ENCODE data around the gene U2AF1L4.

Gene U2AF1L4

GRCh38 chr19:35743640-35744429, 1.4 kb downstream of the U2AF1L4 start:
- peaks cover 0 to 9% (median under 1%) of the 10 kb centered on the region in 4 experiments for H3K36me3 ChIP-seq (ENCODE audit: control insufficient read depth in 4 of 4, insufficient read depth in 4 of 4, low read length in 3 of 4)
- no peaks in the 10 kb centered on the region for H3K9me3 ChIP-seq (ENCODE audit: control extremely low read depth in 1 of 5, control insufficient read depth in 4 of 5, insufficient read depth in 2 of 5, low read depth in 1 of 5, low read length in 4 of 5)
- H3K4me1 ChIP-seq (ENCODE audit: control extremely low read depth in 1 of 4, control insufficient read depth in 4 of 4, insufficient read depth in 4 of 4, low read length in 3 of 4), result peaks cover 12 to 72% (median 63%) of the 10 kb centered on the region in 4 experiments
- WGBS (ENCODE audit: insufficient coverage), result 93% methylated on average over 15 of the region's 19 CpGs
- no peaks in the 10 kb centered on the region for H3K27me3 ChIP-seq (replicated peaks in 2 of 5; ENCODE audit: control insufficient read depth in 4 of 5, insufficient read depth in 5 of 5, low read length in 4 of 5)
- H3K4me3 ChIP-seq (ENCODE audit: control insufficient read depth in 1 of 7, extremely low read depth in 1 of 7, insufficient read depth in 4 of 7, low read depth in 2 of 7, low read length in 6 of 7), result peak overlapping the region in 4 of 7 experiments; percentile 83 to 96 (median 91)
- DNase-seq, result no peak
- H3K27ac ChIP-seq (ENCODE audit: insufficient read depth in 1 of 2, low read depth in 1 of 2, low read length in 2 of 2, poor library complexity in 1 of 2, severe bottlenecking in 2 of 2), result no peak overlapping the region
- POLR2A ChIA-PET, result no interaction called here
- CTCF ChIA-PET, result interaction anchor here (0.8 to 2.6 kb wide), 3 partner anchors 12 to 76 kb away, joined by 3 to 6 read pairs (median 4); partner anchors contain the start of gene HSPB6

DNA sequence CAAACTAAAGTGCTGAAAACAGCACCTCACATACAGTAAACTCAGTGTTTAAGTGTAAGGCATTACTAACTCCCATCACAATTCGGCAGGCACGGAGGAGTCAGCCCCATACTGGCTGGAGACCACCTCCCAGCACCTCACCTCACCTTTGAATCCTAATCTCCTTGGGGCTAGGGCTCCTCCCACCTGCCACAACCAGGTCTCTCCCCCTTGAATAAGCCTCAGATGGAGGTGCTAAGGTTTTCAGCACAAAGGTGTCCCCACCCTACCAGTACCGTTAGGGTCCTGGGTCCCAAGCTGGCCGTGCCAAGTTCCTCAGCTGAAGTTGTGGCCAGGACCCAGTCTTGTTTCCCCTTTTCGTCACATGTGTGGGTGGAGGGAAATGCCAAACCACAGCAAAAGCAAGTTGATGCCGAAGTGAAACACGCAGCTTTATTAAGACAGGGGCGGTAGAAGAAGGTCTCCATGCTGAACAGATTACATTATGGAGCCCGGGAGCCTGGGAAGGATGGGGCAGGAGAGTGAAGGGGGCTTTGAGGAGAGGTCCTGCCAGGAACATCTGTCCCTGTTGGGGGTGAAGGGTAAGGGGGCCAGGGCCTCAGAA, 3.0 kb downstream of the U2AF1L4 start, which contains the start of gene IGFLR1:
IGFLR1 (minus strand) TSS at position 332 of the 604 bp plus-strand sequence. CDS start 1,272 bp downstream, outside the sequence.
- ChIA-PET CTCF (interaction anchor here (2.6 kb wide), 1 partner anchor 21 kb away, joined by 6 read pairs; no protein-coding TSS in a partner anchor), POLR2A (interaction anchor here (0.6 kb wide), 1 partner anchor 207 kb away, joined by 5 read pairs; no protein-coding TSS in a partner anchor)
- WGBS (ENCODE audit: insufficient coverage), result 5% methylated on average over 7 of the region's 9 CpGs
- Histone ChIP-seq H3K4me1 (ENCODE audit: control extremely low read depth in 1 of 4, control insufficient read depth in 4 of 4, insufficient read depth in 4 of 4, low read length in 3 of 4) (peaks cover 8 to 63% (median 55%) of the 10 kb centered on the region in 4 experiments), H3K4me3 (ENCODE audit: control insufficient read depth in 1 of 7, extremely low read depth in 1 of 7, insufficient read depth in 4 of 7, low read depth in 2 of 7, low read length in 6 of 7) (peak within 1 kb of the TSS; percentile 17 to 90 (median 66)), H3K27me3 (replicated peaks in 2 of 5; ENCODE audit: control insufficient read depth in 4 of 5, insufficient read depth in 5 of 5, low read length in 4 of 5) (no peaks in the 10 kb centered on the region), H3K27ac (ENCODE audit: insufficient read depth in 1 of 2, low read depth in 1 of 2, low read length in 2 of 2, poor library complexity in 1 of 2, severe bottlenecking in 2 of 2) (peak within 1 kb of the TSS; percentile 50 to 72), H3K9me3 (ENCODE audit: control extremely low read depth in 1 of 5, control insufficient read depth in 4 of 5, insufficient read depth in 2 of 5, low read depth in 1 of 5, low read length in 4 of 5) (no peaks in the 10 kb centered on the region), H3K36me3 (ENCODE audit: control insufficient read depth in 4 of 4, insufficient read depth in 4 of 4, low read length in 3 of 4) (peaks cover 0 to 24% (median 12%) of the 10 kb centered on the region in 4 experiments)
- DNase-seq, result peak; percentile 82 to 94 (median 93)

DNA sequence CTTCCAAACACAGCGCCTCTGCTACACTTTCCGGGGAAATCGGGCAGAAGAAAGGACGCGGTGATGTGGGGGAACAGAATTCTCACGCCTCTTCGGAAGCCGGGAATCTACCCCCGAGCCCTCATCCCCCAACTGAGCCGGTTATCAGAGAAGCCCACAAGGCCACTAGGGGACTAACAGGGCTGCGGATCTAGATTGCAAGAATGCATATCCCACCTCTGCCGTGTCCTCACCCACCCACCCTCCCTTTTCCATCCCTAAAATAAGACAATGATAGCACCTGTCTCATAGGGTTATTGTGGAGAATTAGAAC, 4.1 kb downstream of the U2AF1L4 start:
- WGBS (ENCODE audit: insufficient coverage), result 0% methylated on average over 7 of the region's 12 CpGs
- peaks cover 8 to 55% (median 51%) of the 10 kb centered on the region in 4 experiments for H3K4me1 ChIP-seq (ENCODE audit: control extremely low read depth in 1 of 4, control insufficient read depth in 4 of 4, insufficient read depth in 4 of 4, low read length in 3 of 4)
- DNase-seq, result peak in 2 of 3 donors; percentile 66 to 78
- H3K27ac ChIP-seq (ENCODE audit: insufficient read depth in 1 of 2, low read depth in 1 of 2, low read length in 2 of 2, poor library complexity in 1 of 2, severe bottlenecking in 2 of 2), result peak overlapping the region in 1 of 2 experiments; percentile 57
- H3K36me3 ChIP-seq (ENCODE audit: control insufficient read depth in 4 of 4, insufficient read depth in 4 of 4, low read length in 3 of 4), result peaks cover 2 to 34% (median 22%) of the 10 kb centered on the region in 4 experiments
- no peaks in the 10 kb centered on the region for H3K27me3 ChIP-seq (replicated peaks in 2 of 5; ENCODE audit: control insufficient read depth in 4 of 5, insufficient read depth in 5 of 5, low read length in 4 of 5)
- ChIA-PET CTCF (interaction anchor here (1.2 to 1.3 kb wide), 2 partner anchors 18 to 38 kb away, joined by 3 read pairs; no protein-coding TSS in a partner anchor), POLR2A (no interaction called here)
- no peaks in the 10 kb centered on the region for H3K9me3 ChIP-seq (ENCODE audit: control extremely low read depth in 1 of 5, control insufficient read depth in 4 of 5, insufficient read depth in 2 of 5, low read depth in 1 of 5, low read length in 4 of 5)
- peak overlapping the region; percentile 55 to 90 (median 73) for H3K4me3 ChIP-seq (ENCODE audit: control insufficient read depth in 1 of 7, extremely low read depth in 1 of 7, insufficient read depth in 4 of 7, low read depth in 2 of 7, low read length in 6 of 7)

GRCh38 chr19:35740423-35741202, 4.6 kb downstream of the U2AF1L4 start:
- Histone ChIP-seq H3K4me3 (ENCODE audit: control insufficient read depth in 1 of 7, extremely low read depth in 1 of 7, insufficient read depth in 4 of 7, low read depth in 2 of 7, low read length in 6 of 7) (peak overlapping the region; percentile 55 to 90 (median 73)), H3K27me3 (replicated peaks in 2 of 5; ENCODE audit: control insufficient read depth in 4 of 5, insufficient read depth in 5 of 5, low read length in 4 of 5) (no peaks in the 10 kb centered on the region), H3K4me1 (ENCODE audit: control extremely low read depth in 1 of 4, control insufficient read depth in 4 of 4, insufficient read depth in 4 of 4, low read length in 3 of 4) (peaks cover 6 to 50% (median 45%) of the 10 kb centered on the region in 4 experiments), H3K9me3 (ENCODE audit: control extremely low read depth in 1 of 5, control insufficient read depth in 4 of 5, insufficient read depth in 2 of 5, low read depth in 1 of 5, low read length in 4 of 5) (no peaks in the 10 kb centered on the region), H3K27ac (ENCODE audit: insufficient read depth in 1 of 2, low read depth in 1 of 2, low read length in 2 of 2, poor library complexity in 1 of 2, severe bottlenecking in 2 of 2) (peak overlapping the region in 1 of 2 experiments; percentile 57), H3K36me3 (ENCODE audit: control insufficient read depth in 4 of 4, insufficient read depth in 4 of 4, low read length in 3 of 4) (peaks cover 2 to 36% (median 22%) of the 10 kb centered on the region in 4 experiments)
- ChIA-PET CTCF (interaction anchor here (0.9 to 1.3 kb wide), 4 partner anchors 17 to 49 kb away, joined by 3 read pairs; no protein-coding TSS in a partner anchor), POLR2A (no interaction called here)
- WGBS (ENCODE audit: insufficient coverage), result under 1% methylated on average over 61 of the region's 63 CpGs
- DNase-seq, result peak; percentile 93 to 96 (median 95)

DNA sequence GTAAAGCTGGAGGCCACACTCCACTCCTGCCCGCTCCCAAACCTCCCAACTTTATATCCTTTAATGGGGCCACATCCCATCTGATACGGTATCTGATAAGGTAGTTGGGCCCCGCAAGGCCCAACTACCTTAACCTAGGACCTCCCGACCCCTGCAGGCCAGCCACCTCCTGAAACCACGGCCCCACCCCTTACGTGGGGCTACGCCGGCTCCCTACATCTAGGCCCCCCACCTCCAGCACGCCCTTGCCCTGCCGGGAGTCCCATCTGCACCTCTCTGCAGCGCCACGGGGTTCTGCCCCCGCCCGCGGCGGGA, 5.2 kb downstream of the U2AF1L4 start:
- WGBS (ENCODE audit: insufficient coverage), result 10% methylated on average over 8 of the region's 16 CpGs
- Histone ChIP-seq H3K4me1 (ENCODE audit: control extremely low read depth in 1 of 4, control insufficient read depth in 4 of 4, insufficient read depth in 4 of 4, low read length in 3 of 4) (peaks cover 6 to 49% (median 45%) of the 10 kb centered on the region in 4 experiments), H3K27me3 (replicated peaks in 2 of 5; ENCODE audit: control insufficient read depth in 4 of 5, insufficient read depth in 5 of 5, low read length in 4 of 5) (no peaks in the 10 kb centered on the region), H3K4me3 (ENCODE audit: control insufficient read depth in 1 of 7, extremely low read depth in 1 of 7, insufficient read depth in 4 of 7, low read depth in 2 of 7, low read length in 6 of 7) (peak overlapping the region; percentile 55 to 90 (median 73)), H3K9me3 (ENCODE audit: control extremely low read depth in 1 of 5, control insufficient read depth in 4 of 5, insufficient read depth in 2 of 5, low read depth in 1 of 5, low read length in 4 of 5) (no peaks in the 10 kb centered on the region), H3K36me3 (ENCODE audit: control insufficient read depth in 4 of 4, insufficient read depth in 4 of 4, low read length in 3 of 4) (peaks cover 4 to 41% (median 28%) of the 10 kb centered on the region in 4 experiments), H3K27ac (ENCODE audit: insufficient read depth in 1 of 2, low read depth in 1 of 2, low read length in 2 of 2, poor library complexity in 1 of 2, severe bottlenecking in 2 of 2) (peak overlapping the region in 1 of 2 experiments; percentile 54)
- POLR2A ChIA-PET, result no interaction called here
- CTCF ChIA-PET, result interaction anchor here (0.9 to 1.3 kb wide), 4 partner anchors 16 to 48 kb away, joined by 3 read pairs; no protein-coding TSS in a partner anchor
- no peak for DNase-seq

DNA sequence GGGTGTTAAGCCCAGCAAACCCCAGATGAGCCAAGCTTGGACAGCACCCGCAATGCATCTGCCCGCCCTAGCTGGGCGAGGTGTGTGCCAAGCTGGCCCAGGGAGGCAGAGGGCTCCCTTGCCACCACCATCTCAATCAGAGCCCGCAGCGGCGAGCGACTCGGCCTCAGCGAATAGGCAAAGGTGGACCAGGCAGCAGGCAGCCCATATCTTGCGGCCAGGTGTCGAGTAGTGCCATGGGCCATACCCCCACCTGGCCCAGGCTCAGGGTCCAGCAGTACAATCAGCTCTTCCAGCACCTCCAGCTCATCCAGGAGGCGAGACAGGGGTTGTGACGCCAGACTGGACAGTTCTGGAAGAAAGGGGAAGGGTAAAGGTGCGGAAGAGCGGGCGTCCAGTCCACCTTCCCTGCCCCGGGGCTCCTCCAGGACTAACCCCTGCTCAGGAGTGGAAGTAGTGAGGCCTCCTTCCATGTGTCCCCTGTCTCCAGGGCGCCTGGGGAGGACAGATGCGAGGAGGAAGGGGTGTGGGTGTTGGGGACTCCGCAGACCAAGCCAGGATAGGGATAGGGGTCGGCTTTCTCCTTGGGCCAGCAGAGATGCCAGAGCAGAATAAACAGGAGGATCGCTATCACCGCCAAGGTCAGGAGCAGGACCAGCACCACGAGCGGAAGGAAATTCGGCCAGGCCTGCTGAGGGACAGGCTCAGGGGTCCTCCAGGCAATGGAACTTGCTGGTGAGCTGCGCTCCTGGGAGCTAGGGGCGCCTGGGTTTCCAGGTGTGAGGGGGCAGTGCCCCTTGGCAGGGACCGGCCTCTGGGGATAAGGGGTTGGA, 5.7 kb downstream of the U2AF1L4 start:
- POLR2A ChIA-PET, result interaction anchor here (0.6 kb wide), 1 partner anchor 8 kb away, joined by 3 read pairs; no protein-coding TSS in a partner anchor
- Histone ChIP-seq H3K9me3 (ENCODE audit: control extremely low read depth in 1 of 5, control insufficient read depth in 4 of 5, insufficient read depth in 2 of 5, low read depth in 1 of 5, low read length in 4 of 5) (no peaks in the 10 kb centered on the region), H3K4me1 (ENCODE audit: control extremely low read depth in 1 of 4, control insufficient read depth in 4 of 4, insufficient read depth in 4 of 4, low read length in 3 of 4) (peaks cover 6 to 46% (median 42%) of the 10 kb centered on the region in 4 experiments), H3K4me3 (ENCODE audit: control insufficient read depth in 1 of 7, extremely low read depth in 1 of 7, insufficient read depth in 4 of 7, low read depth in 2 of 7, low read length in 6 of 7) (peak overlapping the region in 6 of 7 experiments; percentile 55 to 90 (median 76)), H3K27ac (ENCODE audit: insufficient read depth in 1 of 2, low read depth in 1 of 2, low read length in 2 of 2, poor library complexity in 1 of 2, severe bottlenecking in 2 of 2) (peak overlapping the region in 1 of 2 experiments; percentile 54), H3K36me3 (ENCODE audit: control insufficient read depth in 4 of 4, insufficient read depth in 4 of 4, low read length in 3 of 4) (peaks cover 4 to 47% (median 33%) of the 10 kb centered on the region in 4 experiments), H3K27me3 (replicated peaks in 2 of 5; ENCODE audit: control insufficient read depth in 4 of 5, insufficient read depth in 5 of 5, low read length in 4 of 5) (no peaks in the 10 kb centered on the region)
- DNase-seq, result no peak
- 94% methylated on average over 23 of the region's 29 CpGs for WGBS (ENCODE audit: insufficient coverage)
- CTCF ChIA-PET, result interaction anchor here (1.0 to 1.3 kb wide), 3 partner anchors 16 to 36 kb away, joined by 3 read pairs; no protein-coding TSS in a partner anchor

Data from common myeloid progenitor, CD34-positive (primary cell).